GM19438 (cell line): ENCODE results near the gene FAM13C.

ENCODE experiments used
- ATAC-seq: cut with Tn5 transposase; IDR thresholded peaks from one replicate; pipeline ENCODE4 v1.9.1; 2021; ENCODE audit warnings: low read depth; ENCODE audit not compliant: unreplicated experiment

FAM13C gene

DNA sequence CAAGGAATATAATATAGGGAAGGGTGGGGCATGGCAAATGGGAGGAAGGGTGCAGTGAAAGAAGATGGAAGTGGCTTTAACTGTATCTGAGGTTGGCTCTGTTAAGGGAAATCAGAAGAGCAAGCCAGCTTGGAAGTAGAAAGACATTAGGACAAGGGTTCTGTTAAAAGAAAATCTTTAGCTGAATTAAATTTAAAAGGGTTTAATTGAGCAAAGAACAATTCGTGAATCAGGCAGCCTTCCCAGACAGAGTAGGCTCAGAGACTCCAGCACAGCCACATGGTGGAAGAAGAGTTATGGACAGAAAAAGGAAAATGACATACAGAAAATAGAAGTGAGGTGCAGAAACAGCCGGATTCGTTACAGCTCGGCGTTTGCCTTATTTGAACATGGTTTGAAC is 42.0 kb downstream of the FAM13C start:
- no peak for ATAC-seq

- ATAC-seq: no peak
These were observed 42.5 kb downstream of the FAM13C start for GRCh38 chr10:59319854-59320253.

DNA sequence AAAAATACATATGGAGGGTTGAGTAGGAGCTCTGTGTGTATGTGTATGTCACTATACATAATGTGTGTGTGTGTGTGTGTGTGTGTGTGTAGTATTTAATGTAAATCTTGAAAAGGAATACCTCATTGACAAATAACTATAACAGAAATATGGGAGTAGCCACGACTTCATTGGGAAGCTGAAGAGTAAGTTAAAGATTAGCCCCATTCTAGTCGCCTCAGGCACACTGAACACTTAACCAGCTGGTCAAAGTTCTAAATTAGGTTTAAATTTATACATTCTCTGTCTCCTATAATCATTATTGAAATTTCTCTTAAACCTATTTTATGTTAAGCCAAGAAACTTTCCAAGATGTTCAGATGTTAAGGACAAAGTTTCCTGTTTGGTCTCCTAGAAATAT is 45.3 kb downstream of the FAM13C start:
- no peak for ATAC-seq

DNA sequence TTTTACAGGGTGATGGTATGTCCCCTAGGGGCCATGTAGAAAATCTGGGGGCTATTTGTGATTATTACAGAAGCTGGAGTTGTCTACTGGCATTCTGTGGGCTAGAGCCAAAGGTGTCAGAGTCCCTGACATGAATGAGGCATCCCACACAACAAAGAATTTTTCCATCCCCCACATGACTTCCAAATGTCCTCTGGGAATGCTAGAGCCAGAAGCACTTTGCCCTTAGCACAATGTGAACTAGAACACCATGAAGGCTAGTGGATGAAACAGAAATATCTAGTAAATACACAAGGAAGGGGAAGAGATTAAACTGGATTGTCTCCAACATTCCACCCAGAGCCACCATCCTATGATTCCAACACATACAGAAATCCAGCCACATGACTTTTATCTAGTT is 46.9 kb downstream of the FAM13C start:
- ATAC-seq: no peak

GRCh38 chr10:59314268-59314667 is 48.1 kb downstream of the FAM13C start:
- no peak for ATAC-seq

GRCh38 chr10:59312247-59312646 is 50.1 kb downstream of the FAM13C start:
- no peak for ATAC-seq

- ATAC-seq: no peak
These were observed 51.3 kb downstream of the FAM13C start for GRCh38 chr10:59311025-59311424.

GRCh38 chr10:59310324-59310914 is 51.9 kb downstream of the FAM13C start:
- ATAC-seq: no peak

- no peak for ATAC-seq
These were observed 57.7 kb downstream of the FAM13C start for GRCh38 chr10:59304521-59305097.

GRCh38 chr10:59303018-59303417 is 59.3 kb downstream of the FAM13C start:
- ATAC-seq: no peak

- no peak for ATAC-seq
These were observed 60.0 kb downstream of the FAM13C start for GRCh38 chr10:59302381-59302780.

DNA sequence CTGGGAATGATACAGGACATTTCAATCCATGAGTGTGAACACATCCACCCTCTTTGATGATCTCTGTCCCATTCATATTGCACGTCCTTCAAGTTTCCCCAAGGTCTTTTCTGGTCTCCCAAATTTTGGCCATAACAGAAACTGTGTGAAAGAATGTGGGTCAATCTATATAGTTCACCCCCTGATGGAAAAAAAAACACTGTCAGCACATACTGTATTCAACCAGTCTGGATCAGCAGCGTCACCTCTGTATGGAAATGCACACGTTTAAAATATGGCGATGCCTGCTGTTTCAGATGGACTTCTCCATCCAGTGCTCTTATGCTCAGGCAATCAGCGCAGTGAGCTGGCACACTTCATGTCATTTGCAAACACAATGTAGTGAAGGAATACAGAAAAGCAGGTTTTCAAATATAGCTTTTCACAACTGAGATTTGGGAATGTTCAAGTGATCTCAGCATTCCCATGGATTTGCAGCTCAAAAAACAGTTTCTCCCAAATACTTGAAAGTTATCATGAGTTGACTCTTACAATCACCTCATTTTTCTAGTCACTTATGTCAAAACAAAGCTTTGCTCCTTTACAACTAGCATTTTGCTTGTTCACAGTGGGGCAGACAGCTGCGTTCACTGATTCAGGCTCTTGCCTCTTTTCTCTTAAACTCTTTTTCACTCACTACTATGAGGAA is 61.1 kb downstream of the FAM13C start:
- no peak for ATAC-seq

- ATAC-seq: no peak
These were observed 62.0 kb downstream of the FAM13C start for GRCh38 chr10:59300386-59300785.

- ATAC-seq: no peak
These were observed 62.4 kb downstream of the FAM13C start for GRCh38 chr10:59299933-59300332.

DNA sequence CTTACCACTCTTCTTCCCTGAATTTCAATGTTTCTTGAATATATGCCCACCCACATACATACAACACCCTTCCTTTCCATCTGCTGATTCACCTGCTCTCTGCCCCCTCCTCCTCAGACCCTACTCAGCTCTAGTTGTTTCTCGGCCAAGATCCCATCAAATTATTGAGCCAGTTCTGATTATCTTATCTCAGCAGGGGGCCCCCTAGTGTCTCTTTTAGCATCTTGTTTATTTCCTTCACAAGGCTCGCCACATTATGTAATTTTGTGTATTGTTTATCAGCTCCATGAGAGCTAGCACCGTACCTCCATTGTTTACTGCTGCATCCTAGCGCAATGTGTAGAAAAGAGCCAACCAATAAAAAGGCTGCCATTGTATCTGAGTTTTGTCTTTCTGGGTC is 71.9 kb downstream of the FAM13C start:
- no peak for ATAC-seq

DNA sequence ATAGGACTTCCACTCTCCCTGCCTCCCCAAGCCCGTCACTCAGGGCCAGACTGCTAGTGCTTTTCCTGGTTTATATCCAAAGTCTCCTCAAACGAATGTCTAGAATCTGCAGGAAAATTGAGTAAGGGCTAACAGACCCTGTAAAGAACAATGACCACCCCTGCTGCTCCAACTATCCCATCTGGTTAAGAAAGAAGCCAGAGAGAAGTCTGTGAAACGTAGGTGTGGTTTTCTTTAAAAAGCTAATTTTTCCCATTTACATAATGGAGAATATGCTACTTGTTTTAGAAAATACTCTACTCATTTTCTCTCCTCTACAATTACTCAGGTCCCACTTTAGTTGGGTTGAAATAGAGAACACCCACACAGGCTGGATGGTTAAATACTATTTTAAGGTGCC is 72.5 kb downstream of the FAM13C start:
- no peak for ATAC-seq

- no peak for ATAC-seq
These were observed 74.6 kb downstream of the FAM13C start for GRCh38 chr10:59287587-59288255.

- no peak for ATAC-seq
These were observed 76.5 kb downstream of the FAM13C start for GRCh38 chr10:59285848-59286247.

DNA sequence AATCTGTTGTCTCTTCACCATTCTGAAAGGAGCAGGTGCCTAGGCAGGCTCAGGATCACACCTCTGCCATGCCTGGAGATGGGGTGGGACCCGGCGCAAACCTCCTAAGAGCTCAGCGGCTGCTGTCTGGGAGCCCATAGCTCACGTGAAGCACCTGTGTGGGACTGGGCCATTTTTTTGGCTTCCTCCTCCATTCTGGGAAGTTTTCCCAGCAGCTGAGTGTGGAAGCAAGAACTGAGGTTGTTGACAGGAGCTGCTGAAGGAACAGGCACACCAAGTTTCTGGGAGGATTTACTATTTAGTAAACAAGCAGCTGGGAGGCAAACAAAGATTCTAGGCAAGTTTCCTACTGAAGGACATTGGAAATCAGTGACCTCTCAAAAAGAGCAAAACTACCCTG is 77.3 kb downstream of the FAM13C start:
- ATAC-seq: no peak

GRCh38 chr10:59284118-59284975 is 78.0 kb downstream of the FAM13C start:
- no peak for ATAC-seq
